Activated CD8-positive, alpha-beta memory T cell treated with anti-CD3 and anti-CD28 coated beads for 1 hour (primary cell): Measurements from ENCODE around the gene PPY.
"Not testable (repeated sequence)": the region's sequence is repeated elsewhere in the genome, so short reads cannot be mapped to it uniquely, and the experiment has no call there.

ENCODE experiments used
- DNase-seq, 2 donors: peaks; one replicate each; pipeline ENCODE4 v3.0.0-alpha.2; 2020; ENCODE audit warnings: low read depth in 1 of 2; ENCODE audit errors: extremely low read depth in 1 of 2

The PPY gene

GRCh38 chr17:43967251-43967875 lies 25.1 kb upstream of the PPY start:
- DNase-seq: no peak

GRCh38 chr17:43966276-43966675 lies 24.0 kb upstream of the PPY start:
- no peak for DNase-seq

GRCh38 chr17:43962479-43962878 lies 20.2 kb upstream of the PPY start:
- no peak for DNase-seq

GRCh38 chr17:43961954-43962353 lies 19.7 kb upstream of the PPY start:
- DNase-seq: no peak

- not testable (repeated sequence) for DNase-seq
These were observed 19.0 kb upstream of the PPY start for GRCh38 chr17:43961292-43961691.

- no peak for DNase-seq
These were observed 16.6 kb upstream of the PPY start for GRCh38 chr17:43958748-43959352.

GRCh38 chr17:43956222-43956621 lies 13.9 kb upstream of the PPY start:
- no peak for DNase-seq

GRCh38 chr17:43953746-43954145 lies 11.5 kb upstream of the PPY start, which contains the start of gene PYY:
Gene PYY (minus strand): TSS chr17:43953940. CDS start chr17:43953483, 457 bp downstream.
- no peak for DNase-seq

- DNase-seq: no peak
These were observed 10.7 kb upstream of the PPY start for GRCh38 chr17:43952724-43953666.

GRCh38 chr17:43952351-43952723 lies 10.1 kb upstream of the PPY start:
- no peak for DNase-seq

GRCh38 chr17:43951750-43952149 lies 9.5 kb upstream of the PPY start:
- DNase-seq: no peak

GRCh38 chr17:43950554-43950953 lies 8.3 kb upstream of the PPY start:
- DNase-seq: no peak

- DNase-seq: no peak
These were observed 7.5 kb upstream of the PPY start for GRCh38 chr17:43949781-43950180.

- DNase-seq: no peak
These were observed 4.5 kb upstream of the PPY start for GRCh38 chr17:43946781-43947180.

- no peak for DNase-seq
These were observed 3.0 kb upstream of the PPY start for GRCh38 chr17:43945074-43945829.

- no peak for DNase-seq
These were observed 1.6 kb downstream of the PPY start for GRCh38 chr17:43940630-43941029.

GRCh38 chr17:43939886-43940285 lies 2.4 kb downstream of the PPY start:
- DNase-seq: no peak

GRCh38 chr17:43939452-43939851 lies 2.8 kb downstream of the PPY start:
- DNase-seq: not testable (repeated sequence)

- DNase-seq: no peak
These were observed 3.5 kb downstream of the PPY start for GRCh38 chr17:43938838-43939182.

- no peak for DNase-seq
These were observed 5.8 kb downstream of the PPY start for GRCh38 chr17:43936434-43936833.

GRCh38 chr17:43935926-43936261 lies 6.4 kb downstream of the PPY start:
- no peak for DNase-seq
